ACHN (cell line): ENCODE measurements around the gene GLYATL1.

Source experiments
- DNase-seq: peaks from one replicate; pipeline ENCODE4 v3.0.0-alpha.2; 2015
- in situ Hi-C: cut with HindIII; loops from 2 replicates; pipeline ENCODE4 v1.10.0; 2017; ENCODE audit warnings: low sequenced_read_pairs, low pct_ligation_motif_present, low pct_unique_long_range_greater_than_20kb

Gene GLYATL1, protein sequence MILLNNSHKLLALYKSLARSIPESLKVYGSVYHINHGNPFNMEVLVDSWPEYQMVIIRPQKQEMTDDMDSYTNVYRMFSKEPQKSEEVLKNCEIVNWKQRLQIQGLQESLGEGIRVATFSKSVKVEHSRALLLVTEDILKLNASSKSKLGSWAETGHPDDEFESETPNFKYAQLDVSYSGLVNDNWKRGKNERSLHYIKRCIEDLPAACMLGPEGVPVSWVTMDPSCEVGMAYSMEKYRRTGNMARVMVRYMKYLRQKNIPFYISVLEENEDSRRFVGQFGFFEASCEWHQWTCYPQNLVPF

GRCh38 chr11:58939277-58939676 lies at the start of gene GLYATL1:
TSS of gene GLYATL1 (plus strand) at chr11:58939488. CDS start at chr11:58947088, 7,600 bp downstream.
- in situ Hi-C loops: no loop called here
- no peak for DNase-seq

GRCh38 chr11:58893899-58894298 lies 45.4 kb upstream of the GLYATL1 start:
- DNase-seq: no peak
- in situ Hi-C loops: no loop called here

DNA sequence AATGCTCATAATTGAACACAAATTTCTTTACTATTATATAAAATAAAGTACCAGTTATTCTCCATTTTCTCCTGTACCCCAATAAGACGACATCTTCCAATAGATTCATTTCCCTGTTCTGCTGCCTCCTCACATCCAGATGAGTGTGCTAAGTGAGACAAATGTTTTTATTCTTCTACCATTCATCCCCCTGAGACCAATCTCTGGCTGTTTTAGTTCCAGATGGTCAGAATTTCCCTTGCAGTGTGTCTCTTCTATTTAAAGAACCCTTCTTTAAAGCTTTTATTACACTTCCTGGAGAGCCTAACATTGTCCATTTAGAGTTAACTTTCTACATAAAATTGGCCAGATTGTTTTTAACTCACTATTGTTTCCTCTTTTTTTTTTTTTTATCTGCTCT lies 41.2 kb upstream of the GLYATL1 start:
- in situ Hi-C loops: no loop called here
- no peak for DNase-seq

DNA sequence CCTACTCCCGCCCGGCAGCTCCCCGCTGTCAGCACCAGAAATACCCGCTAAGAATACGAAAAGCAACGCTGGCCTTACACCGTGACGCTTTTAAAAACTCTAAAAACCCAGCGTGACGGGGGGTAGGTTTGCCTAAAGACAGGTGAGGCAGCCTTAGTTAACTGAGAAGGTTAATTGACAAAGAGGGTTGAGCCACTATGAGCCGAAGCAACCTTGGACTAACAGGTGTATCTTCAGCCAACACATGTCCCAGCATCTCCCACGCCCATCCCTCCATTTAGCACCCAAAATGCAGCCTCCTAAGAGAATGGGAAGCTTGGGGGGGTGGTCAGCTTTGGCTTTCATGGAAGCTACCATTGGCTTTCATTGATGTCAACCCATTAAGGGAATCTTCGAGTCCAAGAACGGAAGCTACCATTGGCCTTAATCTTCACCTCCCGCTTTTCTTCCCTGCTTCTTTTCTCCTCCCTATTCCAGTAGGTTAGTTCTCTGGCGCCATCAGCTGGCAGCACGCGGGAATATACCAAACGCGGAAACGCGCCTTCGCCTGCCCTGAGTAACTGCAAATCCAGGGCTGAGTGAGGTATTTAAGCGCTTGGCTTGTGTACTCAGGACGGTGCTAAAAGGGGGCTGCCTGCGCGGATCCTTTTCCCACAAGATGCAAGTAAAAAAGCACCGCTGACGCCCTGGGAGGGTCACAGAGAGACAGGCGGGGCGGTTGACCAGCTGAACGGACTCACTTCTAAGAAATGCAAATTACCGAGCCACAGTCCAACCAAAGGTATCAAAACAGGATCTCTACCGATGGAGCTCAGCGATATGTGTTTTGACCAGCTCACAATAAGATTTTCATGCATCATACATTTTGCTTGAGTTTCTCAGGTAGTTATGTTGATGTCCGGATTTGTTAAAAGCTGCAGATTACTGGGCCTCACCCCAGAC lies 38.5 kb upstream of the GLYATL1 start:
- DNase-seq: peak; percentile 87
- in situ Hi-C loops: no loop called here

- no peak for DNase-seq
- in situ Hi-C loops: no loop called here
These were observed 36.4 kb upstream of the GLYATL1 start for GRCh38 chr11:58902881-58903280.

DNA sequence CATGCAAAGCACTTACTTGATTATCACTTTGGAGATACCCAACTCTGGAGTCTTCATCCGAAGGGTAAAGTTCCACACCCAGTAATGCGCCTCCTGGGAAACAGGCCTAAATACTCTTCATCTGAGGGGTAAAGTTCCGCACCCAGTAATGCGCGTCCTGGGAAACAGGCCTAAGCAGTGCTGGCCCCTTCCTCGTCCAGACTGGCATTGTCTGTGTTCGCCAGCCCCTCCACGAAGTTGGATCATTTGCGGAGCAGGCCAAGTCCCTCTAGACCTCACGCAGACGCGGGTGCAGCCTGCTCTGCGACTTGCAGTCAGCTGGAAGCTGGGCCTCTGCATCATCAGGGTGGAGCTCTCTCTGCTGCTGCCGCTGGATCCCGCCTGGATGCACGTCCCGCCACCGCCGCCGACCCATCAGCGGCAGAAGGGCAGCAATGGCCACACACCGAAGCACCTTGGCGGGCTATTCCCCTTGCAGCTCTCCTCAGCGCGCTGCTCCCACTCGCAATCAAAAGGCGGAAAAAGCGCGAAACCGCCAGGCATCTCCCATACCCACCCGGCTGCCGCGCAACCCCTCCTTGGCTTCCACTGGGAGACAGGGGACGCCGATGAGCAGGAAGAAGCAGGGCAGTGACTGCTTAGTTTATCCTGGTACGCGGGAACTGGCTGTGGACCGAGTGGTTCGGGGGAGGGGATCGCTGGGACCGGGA lies 34.1 kb upstream of the GLYATL1 start:
- in situ Hi-C loops: no loop called here
- DNase-seq: peak; percentile 65

DNA sequence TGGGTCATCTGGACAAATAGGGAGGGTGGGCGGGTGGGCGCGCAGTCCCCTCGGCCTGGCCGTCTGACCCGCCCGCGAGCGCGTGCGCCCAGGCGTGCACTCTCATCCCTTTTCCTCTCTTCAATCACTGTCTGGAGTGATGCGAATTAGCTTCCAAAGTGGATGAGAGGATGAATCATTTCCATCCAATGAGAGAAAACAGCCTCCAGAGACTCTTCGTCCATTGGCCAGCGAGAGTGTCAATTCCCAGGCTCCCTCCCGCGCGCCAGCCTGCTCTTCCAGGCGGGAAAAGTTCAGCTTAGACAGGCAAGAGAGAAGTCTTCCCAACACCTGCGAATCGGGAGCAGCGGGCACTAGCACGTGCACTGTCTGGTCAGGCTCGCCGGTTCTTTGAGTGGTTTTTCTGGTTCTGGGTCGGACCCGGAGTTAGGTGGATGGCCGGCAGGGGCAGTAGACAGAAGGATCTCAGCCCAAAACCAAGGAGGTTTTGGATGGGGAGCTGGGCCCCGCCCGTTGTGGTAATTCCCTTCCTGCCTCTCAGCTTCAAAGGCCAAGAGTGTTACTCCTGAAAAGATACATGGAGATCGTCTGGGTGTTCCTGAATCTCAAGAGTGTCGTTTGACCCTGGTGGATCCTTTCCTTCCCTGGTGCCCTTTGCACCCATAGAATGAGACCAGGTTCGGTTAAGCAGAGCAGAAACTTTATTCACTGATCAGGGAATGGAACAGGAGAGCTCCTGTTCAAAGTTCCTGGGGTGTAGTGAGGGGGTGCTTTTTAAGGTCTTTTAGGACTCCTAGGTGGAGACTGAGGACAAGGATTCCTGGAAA lies 33.4 kb upstream of the GLYATL1 start:
- in situ Hi-C loops: no loop called here
- DNase-seq: peak; percentile 92

DNA sequence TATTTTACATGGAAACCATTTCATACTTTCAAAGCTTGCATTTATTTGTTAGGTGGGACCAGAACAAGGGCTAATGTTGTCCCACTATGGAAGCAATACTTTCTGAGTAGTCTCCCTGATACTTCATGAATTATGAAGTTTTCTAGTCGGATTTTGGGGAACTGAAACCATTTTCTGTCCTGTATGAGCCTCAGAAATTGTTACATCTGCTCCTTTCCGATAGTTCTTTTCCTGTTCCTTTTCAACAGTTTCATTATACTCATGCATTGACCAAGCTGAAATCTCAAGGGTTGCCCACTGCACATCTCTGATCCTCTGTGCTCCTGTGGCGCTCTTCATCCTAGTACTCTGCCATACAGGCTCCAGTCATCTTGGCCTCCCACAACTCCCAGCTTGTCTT lies 31.5 kb upstream of the GLYATL1 start:
- no peak for DNase-seq
- in situ Hi-C loops: no loop called here

DNA sequence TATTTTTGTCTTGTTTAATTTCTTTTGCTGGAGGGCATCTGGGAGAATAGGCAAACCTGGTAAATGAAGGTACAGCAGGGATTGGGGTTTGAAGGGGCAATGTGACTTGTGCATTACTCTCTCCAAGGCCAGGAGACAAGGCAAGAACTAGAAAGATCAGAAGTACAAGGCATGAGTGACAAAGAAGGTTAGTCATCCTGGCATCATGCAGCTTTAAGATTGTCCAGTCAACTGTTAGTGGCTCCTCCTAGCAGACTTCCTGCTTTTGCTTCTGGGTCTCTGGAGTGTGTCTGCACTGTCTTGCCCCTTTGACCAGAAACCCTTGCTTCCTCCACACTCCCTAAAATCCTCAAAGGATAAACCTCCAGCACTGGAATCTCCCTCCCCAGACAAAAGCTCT lies 27.2 kb upstream of the GLYATL1 start:
- DNase-seq: peak; percentile 70
- in situ Hi-C loops: no loop called here

DNA sequence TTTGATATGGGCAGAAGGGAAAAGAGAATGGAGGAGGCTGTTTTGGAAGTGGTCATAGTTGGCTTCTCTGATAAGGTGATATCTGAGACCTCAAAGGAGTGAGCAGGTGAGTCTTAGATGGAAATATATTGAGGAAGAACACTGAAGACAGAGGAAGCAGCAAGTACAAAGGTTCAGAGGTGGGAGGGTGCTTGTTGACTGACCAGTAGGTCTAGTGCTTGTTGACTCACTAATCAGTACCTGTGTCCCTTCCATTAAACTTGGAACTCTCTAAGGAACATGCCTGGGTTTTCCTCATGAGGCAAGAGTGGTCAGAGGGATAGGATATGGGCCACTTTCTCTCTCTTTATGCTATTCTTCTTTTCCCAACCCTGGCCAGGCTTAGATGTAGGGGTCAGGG lies 25.6 kb upstream of the GLYATL1 start:
- in situ Hi-C loops: no loop called here
- no peak for DNase-seq

DNA sequence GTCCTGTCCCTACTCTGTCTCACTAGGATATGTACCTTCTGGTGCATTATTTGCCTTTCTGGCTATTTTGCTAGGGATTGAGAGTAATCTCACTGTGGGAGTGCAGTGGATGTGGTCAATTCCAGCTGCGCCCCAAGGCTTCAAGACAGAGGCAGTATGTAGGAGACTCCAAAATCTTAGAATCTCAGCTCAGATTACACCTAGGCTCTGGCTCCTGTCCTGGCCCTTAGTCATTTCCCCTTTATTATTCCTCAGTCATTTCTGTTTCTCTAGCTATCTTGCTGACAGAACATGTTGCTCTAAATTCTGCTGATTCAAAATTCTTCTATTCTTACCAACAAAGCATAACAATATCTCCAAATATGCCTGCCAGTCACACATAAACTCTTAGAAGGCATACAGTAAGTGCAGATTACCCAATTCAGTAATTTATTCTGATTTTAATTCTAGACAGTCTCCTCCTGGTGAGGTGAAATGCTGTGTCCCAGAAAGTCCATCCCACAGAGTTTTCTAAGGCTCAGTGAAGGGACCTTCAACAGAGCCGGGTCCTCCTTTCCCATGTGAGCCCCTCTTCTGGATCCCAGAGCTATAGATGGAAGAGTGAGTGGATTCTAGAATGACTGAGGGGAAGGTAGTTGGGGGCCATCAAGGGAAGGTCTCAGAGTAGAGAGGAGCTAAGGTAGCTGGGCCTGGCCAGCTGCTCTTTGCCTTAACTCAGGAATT lies 24.3 kb upstream of the GLYATL1 start:
- no peak for DNase-seq
- in situ Hi-C loops: no loop called here

DNA sequence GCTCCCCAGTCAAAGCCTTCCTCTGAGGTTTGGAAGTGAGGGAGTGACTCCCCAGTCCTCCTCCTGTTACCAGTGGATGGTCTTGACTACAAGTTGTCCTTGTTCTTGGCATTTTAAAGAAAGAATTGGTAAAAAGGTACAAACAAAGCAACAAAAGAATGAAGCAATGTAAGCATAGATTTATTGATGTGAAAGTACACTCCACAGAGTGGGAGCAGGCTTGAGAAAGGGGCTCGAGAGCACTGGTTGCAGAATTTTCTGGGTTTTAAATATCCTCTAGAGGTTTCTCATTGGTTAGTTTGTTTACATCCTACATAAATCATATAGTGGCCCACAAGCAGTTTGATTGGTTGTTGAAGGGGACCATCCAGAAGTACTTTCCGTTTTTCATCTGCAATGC lies 22.7 kb upstream of the GLYATL1 start:
- in situ Hi-C loops: no loop called here
- DNase-seq: no peak

DNA sequence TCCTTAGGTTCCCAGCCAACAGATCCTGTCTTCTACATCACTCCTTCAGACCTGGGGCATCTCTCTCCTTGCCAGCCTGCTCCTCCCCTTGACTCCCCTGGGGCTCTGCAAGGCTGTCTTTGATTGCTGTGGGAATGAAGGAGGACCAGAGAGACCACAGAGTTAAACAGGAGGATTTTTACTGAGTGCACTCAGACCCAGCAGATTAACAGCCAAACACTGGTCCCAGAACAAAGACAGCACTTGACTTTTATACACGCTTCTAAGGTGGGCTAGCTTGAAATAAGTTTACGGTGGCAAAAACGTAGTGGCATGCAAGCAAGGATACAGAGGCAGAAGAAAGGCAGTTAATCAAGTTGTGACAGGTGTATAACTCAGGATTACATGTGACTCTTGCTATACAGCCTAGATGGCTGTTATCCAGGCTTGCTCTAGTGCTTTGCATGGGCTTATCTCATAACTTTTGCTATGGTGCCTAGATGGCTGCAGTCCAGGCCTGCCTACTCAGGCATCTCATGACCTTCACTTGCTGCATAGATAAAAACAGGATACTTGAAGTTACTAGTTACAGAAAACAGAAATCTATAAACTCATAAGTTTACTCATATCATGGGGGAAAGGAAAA lies 22.0 kb upstream of the GLYATL1 start:
- no peak for DNase-seq
- in situ Hi-C loops: no loop called here

DNA sequence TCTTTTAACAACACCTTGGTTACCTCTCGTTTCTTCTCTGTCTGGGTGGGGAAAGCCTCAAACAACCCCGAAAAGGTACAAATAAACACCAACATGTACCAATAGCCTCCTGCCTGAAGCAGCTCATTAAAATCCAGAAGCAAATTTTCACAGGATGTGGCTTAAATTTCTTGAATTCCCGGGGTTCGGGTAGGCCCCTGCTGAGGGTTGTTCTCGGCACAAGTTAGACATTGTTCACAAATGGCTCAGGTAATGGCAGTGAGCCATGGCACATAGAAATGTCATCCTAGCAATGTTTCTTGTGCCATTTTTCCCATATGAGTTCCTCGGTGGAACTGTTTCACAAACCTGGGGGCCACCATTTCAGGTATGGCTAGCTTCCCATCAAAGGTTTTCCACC lies 19.7 kb upstream of the GLYATL1 start:
- in situ Hi-C loops: no loop called here
- peak; percentile 36 for DNase-seq

GRCh38 chr11:58919980-58920379 lies 19.3 kb upstream of the GLYATL1 start:
- peak; percentile 37 for DNase-seq
- in situ Hi-C loops: no loop called here

DNA sequence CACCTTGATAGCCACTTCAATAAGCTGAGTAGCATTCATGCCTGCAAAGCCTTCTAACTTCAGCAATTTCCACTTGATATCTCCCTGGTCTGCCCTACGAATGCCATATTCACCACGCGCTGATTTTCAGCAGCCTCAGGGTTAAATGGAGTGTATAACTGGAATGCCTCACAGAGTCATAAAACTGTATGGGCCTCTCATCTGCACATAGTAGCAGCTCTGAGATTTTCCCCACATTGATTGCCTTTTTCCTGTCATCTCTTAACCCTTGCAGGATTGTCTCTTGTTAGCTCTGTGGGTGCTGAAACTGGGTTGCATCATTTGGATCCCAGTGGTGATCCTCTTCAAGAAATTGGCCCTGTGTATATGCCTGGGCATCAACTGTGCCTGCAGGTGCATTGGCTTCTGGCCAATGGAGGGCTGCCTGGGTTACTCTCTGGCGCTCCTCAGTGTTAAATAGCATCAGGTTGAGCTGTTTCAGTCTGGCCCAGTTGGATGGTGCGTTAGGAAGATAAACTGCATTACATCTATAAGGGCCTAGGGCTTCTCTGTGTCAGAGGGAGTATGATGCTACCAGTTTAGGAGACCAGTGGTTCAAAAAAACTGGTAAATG lies 17.4 kb upstream of the GLYATL1 start:
- DNase-seq: no peak
- in situ Hi-C loops: no loop called here

DNA sequence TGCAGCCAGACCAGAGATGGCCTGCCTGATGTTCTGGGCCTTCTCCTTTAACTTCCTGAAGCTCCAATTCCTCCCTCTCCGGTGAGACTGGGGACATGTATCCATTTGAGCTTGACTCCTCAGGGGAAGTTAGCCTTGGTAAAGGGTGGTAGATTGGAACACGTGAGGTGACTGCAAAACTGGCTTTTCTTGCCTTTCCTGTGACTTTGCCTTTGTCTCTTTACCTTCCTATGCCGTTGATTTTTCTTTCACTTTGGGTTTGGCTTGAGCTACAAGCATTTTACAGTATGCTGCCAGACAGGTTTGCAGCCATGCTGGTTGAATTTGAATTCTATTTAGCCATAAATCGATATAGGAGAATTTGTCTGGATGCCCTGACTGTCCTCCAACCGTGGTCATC lies 16.8 kb upstream of the GLYATL1 start:
- in situ Hi-C loops: no loop called here
- no peak for DNase-seq
